ENCODE measurements around the gene GABRB3.

DNA sequence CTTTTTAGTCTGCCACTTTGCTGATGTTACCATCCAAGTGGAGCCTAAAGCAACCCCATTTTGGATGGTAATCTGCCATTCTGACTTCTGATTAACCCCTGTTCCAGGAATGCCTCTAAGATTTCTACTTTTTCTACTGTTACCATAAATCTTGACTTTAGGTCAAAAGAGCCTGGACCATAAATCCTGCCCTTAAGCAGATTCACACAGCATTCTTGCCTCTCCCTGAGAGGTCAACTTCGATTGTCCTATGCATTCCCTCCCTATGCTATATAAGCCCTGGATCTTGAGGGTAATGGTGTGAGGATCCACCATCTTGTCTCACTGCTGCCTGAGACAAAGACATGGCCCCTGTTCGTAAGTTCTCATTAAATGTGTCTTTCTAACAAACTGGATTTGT is 177.3 kb downstream of the GABRB3 start:
- TF ChIP-seq POLR2A (IDR thresholded peaks at IDR 0.05): no peak
- TF ChIP-seq, protein P1, sequence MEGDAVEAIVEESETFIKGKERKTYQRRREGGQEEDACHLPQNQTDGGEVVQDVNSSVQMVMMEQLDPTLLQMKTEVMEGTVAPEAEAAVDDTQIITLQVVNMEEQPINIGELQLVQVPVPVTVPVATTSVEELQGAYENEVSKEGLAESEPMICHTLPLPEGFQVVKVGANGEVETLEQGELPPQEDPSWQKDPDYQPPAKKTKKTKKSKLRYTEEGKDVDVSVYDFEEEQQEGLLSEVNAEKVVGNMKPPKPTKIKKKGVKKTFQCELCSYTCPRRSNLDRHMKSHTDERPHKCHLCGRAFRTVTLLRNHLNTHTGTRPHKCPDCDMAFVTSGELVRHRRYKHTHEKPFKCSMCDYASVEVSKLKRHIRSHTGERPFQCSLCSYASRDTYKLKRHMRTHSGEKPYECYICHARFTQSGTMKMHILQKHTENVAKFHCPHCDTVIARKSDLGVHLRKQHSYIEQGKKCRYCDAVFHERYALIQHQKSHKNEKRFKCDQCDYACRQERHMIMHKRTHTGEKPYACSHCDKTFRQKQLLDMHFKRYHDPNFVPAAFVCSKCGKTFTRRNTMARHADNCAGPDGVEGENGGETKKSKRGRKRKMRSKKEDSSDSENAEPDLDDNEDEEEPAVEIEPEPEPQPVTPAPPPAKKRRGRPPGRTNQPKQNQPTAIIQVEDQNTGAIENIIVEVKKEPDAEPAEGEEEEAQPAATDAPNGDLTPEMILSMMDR (IDR thresholded peaks at IDR 0.05): no peak

Data from tibial nerve (tissue), 3 donors.